ENCODE measurements around the gene LRRC59. TPM values are rescaled to one million over a fixed set of nuclear protein-coding genes. Genes with fewer than 3 reads are reported as not detected.
A peak's percentile ranks its signal among the peaks of the same experiment; 100 is the strongest.

Gene LRRC59
- total and polyA plus RNA-seq, 2 of the 13 experiments (the other 11 are each of a cell fraction or from before 2014, with no cell fraction given): 87.3 to 222 TPM

DNA sequence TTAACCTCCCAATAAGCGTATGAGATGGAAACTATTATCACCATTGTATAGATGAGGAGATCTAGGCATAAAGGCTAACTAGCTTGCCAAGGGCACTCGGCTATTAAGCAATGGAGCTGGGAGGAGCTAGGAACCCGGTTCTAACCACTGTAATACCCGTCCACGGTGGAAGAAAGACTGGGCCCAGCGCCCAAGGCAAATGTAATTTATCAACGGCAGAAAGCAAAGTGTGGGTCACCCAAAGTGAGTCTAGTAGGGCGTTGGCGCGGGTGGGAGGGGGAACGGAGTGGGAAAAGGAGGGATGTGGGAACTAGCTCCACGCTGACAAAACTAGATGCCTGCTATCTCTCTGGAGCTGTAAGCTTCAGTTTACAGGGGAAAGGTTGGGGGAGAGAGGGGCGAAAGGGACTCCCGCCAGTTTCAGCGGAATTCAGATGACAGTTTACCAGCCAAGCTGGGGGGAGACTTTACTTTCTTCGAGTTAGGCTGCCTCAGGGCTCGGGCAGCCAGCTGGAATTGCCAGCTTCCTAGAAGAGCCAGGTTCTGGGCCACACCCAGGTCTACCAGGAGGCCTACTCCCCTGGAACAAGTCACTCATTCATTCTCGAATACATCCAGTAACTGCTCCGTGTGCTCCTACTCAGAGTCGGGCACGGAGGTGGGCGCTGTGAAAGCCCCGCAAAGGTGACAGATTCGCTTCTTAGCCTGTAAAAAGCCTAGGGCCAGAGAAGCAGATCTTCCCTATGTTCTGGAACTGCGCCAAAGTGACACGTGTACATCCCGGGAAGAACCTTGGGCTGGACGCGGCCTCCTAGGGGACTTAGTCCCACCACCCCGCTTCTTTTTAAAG lies 837 bp downstream of the LRRC59 start (continued):
- TF ChIP-seq KLF15 (CRISPR knock-in tag; IDR thresholded peaks at IDR 0.05; ENCODE audit: borderline replicate concordance): no peak
- no peak for TF ChIP-seq TSC22D2 (CRISPR knock-in tag; IDR thresholded peaks at IDR 0.05; ENCODE audit: borderline replicate concordance)
- TF ChIP-seq ZNF879 (CRISPR knock-in tag; IDR thresholded peaks at IDR 0.05): 0 out of 2 replicates have a peak, but pooled peaks have one; percentile 2
- no peak for TF ChIP-seq NBN (conservative IDR thresholded peaks at IDR 0.05)
- no peak for TF ChIP-seq JUN (CRISPR knock-in tag; IDR thresholded peaks at IDR 0.05)
- no peak for TF ChIP-seq ZNF335 (CRISPR knock-in tag; IDR thresholded peaks at IDR 0.05)
- TF ChIP-seq YEATS2 (CRISPR knock-in tag; IDR thresholded peaks at IDR 0.05; ENCODE audit: borderline replicate concordance): no peak
- TF ChIP-seq KLF9 (CRISPR knock-in tag; IDR thresholded peaks at IDR 0.05; ENCODE audit: low read depth): no peak
- no peak for TF ChIP-seq ASH2L (IDR thresholded peaks at IDR 0.05; ENCODE audit: insufficient read length, low read depth, low read length)
- no peak for TF ChIP-seq MAZ (IDR thresholded peaks at IDR 0.05; ENCODE audit: borderline replicate concordance, low read depth, low read length)
- no peak for TF ChIP-seq MAZ (CRISPR knock-in tag; IDR thresholded peaks at IDR 0.05; ENCODE audit: low read depth)
- TF ChIP-seq RFXAP (CRISPR knock-in tag; IDR thresholded peaks at IDR 0.05; ENCODE audit: borderline replicate concordance): no peak
- TF ChIP-seq, protein P1, sequence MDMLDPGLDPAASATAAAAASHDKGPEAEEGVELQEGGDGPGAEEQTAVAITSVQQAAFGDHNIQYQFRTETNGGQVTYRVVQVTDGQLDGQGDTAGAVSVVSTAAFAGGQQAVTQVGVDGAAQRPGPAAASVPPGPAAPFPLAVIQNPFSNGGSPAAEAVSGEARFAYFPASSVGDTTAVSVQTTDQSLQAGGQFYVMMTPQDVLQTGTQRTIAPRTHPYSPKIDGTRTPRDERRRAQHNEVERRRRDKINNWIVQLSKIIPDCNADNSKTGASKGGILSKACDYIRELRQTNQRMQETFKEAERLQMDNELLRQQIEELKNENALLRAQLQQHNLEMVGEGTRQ (IDR thresholded peaks at IDR 0.05; ENCODE audit: low read depth, low read length): no peak
- TF ChIP-seq, protein P1 (CRISPR knock-in tag; IDR thresholded peaks at IDR 0.05; ENCODE audit: borderline replicate concordance): 0 out of 2 replicates have a peak, but pooled peaks have one; percentile 40
- no peak for TF ChIP-seq ZNF660 (CRISPR knock-in tag; IDR thresholded peaks at IDR 0.05; ENCODE audit: borderline replicate concordance, low read depth)
- no peak for TF ChIP-seq ATRX (CRISPR knock-in tag; IDR thresholded peaks at IDR 0.05; ENCODE audit: borderline replicate concordance)
- no peak for TF ChIP-seq PAWR (CRISPR knock-in tag; IDR thresholded peaks at IDR 0.05; ENCODE audit: borderline replicate concordance)
- no peak for TF ChIP-seq CHCHD3 (CRISPR knock-in tag; IDR thresholded peaks at IDR 0.05)
- TF ChIP-seq ZNF768 (CRISPR knock-in tag; IDR thresholded peaks at IDR 0.05): no peak
- TF ChIP-seq, protein P2, sequence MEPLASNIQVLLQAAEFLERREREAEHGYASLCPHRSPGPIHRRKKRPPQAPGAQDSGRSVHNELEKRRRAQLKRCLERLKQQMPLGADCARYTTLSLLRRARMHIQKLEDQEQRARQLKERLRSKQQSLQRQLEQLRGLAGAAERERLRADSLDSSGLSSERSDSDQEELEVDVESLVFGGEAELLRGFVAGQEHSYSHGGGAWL (CRISPR knock-in tag; IDR thresholded peaks at IDR 0.05): no peak
- TF ChIP-seq, protein P3, sequence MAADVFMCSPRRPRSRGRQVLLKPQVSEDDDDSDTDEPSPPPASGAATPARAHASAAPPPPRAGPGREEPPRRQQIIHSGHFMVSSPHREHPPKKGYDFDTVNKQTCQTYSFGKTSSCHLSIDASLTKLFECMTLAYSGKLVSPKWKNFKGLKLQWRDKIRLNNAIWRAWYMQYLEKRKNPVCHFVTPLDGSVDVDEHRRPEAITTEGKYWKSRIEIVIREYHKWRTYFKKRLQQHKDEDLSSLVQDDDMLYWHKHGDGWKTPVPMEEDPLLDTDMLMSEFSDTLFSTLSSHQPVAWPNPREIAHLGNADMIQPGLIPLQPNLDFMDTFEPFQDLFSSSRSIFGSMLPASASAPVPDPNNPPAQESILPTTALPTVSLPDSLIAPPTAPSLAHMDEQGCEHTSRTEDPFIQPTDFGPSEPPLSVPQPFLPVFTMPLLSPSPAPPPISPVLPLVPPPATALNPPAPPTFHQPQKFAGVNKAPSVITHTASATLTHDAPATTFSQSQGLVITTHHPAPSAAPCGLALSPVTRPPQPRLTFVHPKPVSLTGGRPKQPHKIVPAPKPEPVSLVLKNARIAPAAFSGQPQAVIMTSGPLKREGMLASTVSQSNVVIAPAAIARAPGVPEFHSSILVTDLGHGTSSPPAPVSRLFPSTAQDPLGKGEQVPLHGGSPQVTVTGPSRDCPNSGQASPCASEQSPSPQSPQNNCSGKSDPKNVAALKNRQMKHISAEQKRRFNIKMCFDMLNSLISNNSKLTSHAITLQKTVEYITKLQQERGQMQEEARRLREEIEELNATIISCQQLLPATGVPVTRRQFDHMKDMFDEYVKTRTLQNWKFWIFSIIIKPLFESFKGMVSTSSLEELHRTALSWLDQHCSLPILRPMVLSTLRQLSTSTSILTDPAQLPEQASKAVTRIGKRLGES (CRISPR knock-in tag; IDR thresholded peaks at IDR 0.05; ENCODE audit: borderline replicate concordance): no peak
- no peak for TF ChIP-seq ZNF747 (CRISPR knock-in tag; IDR thresholded peaks at IDR 0.05; ENCODE audit: borderline replicate concordance)
- TF ChIP-seq ZNF383 (CRISPR knock-in tag; IDR thresholded peaks at IDR 0.05; ENCODE audit: borderline replicate concordance): no peak
- TF ChIP-seq SP2 (CRISPR knock-in tag; IDR thresholded peaks at IDR 0.05): no peak

Data from HepG2 (cell line).